NAMALWA (cell line): ENCODE results near the gene SNX27.
"Not testable (repeated sequence)": the region's sequence is repeated elsewhere in the genome, so short reads cannot be mapped to it uniquely, and the experiment has no call there.

Source experiments
- DNase-seq: peaks from one replicate; pipeline ENCODE4 v3.0.0-alpha.2; 2015; ENCODE audit warnings: low spot score

SNX27 gene

GRCh38 chr1:151639466-151639865 lies 27.6 kb downstream of the SNX27 start:
- no peak for DNase-seq

GRCh38 chr1:151641229-151641628 lies 29.4 kb downstream of the SNX27 start:
- DNase-seq, result no peak

GRCh38 chr1:151643085-151643484 lies 31.2 kb downstream of the SNX27 start:
- not testable (repeated sequence) for DNase-seq

- no peak for DNase-seq
Observed at GRCh38 chr1:151644001-151644400, 32.2 kb downstream of the SNX27 start.

GRCh38 chr1:151653397-151653796 lies 41.5 kb downstream of the SNX27 start:
- no peak for DNase-seq

GRCh38 chr1:151655371-151655770 lies 43.5 kb downstream of the SNX27 start:
- no peak for DNase-seq

GRCh38 chr1:151661751-151662150 lies 49.9 kb downstream of the SNX27 start:
- no peak for DNase-seq

GRCh38 chr1:151668090-151668489 lies 56.2 kb downstream of the SNX27 start:
- DNase-seq, result no peak

GRCh38 chr1:151670036-151670675 lies 58.3 kb downstream of the SNX27 start:
- not testable (repeated sequence) for DNase-seq

GRCh38 chr1:151673407-151673806 lies 61.6 kb downstream of the SNX27 start:
- DNase-seq, result no peak

- DNase-seq, result no peak
Observed at GRCh38 chr1:151680391-151680790, 68.5 kb downstream of the SNX27 start.

GRCh38 chr1:151680826-151681225 lies 69.0 kb downstream of the SNX27 start:
- DNase-seq, result no peak

- DNase-seq, result no peak
Observed at GRCh38 chr1:151681923-151682322, 70.1 kb downstream of the SNX27 start.

- DNase-seq, result not testable (repeated sequence)
Observed at GRCh38 chr1:151682901-151683300, 71.1 kb downstream of the SNX27 start.

- no peak for DNase-seq
Observed at GRCh38 chr1:151684128-151684527, 72.3 kb downstream of the SNX27 start.

GRCh38 chr1:151686561-151686960 lies 74.7 kb downstream of the SNX27 start:
- no peak for DNase-seq

GRCh38 chr1:151689494-151689893 lies 77.6 kb downstream of the SNX27 start:
- DNase-seq, result no peak

- DNase-seq, result no peak
Observed at GRCh38 chr1:151692226-151692625, 80.4 kb downstream of the SNX27 start.

GRCh38 chr1:151693057-151693651 lies 81.3 kb downstream of the SNX27 start:
- DNase-seq, result peak; percentile 46

GRCh38 chr1:151701515-151701914 lies 89.7 kb downstream of the SNX27 start:
- no peak for DNase-seq

- no peak for DNase-seq
Observed at GRCh38 chr1:151702936-151703335, 91.1 kb downstream of the SNX27 start.

- DNase-seq, result no peak
Observed at GRCh38 chr1:151703813-151704212, 92.0 kb downstream of the SNX27 start.

- no peak for DNase-seq
Observed at GRCh38 chr1:151704246-151704645, 92.4 kb downstream of the SNX27 start.

- DNase-seq, result no peak
Observed at GRCh38 chr1:151705146-151705545, 93.3 kb downstream of the SNX27 start.
